Activated T-cell treated with anti-CD3 and anti-CD28 coated beads, Interleukin-2, amount 50 U/mL, for 4 hours (primary cell): ENCODE results near the gene SH3YL1. TPM values are rescaled to one million over a fixed set of nuclear protein-coding genes. Genes with fewer than 3 reads are reported as not detected.

Experiments used
- ATAC-seq, 2 donors: fragments of 200-7000 bp; cut with Tn5 transposase; one replicate each; pipeline ENCODE4 v1.10.0; 2021
- DNase-seq: peaks from one replicate; pipeline ENCODE4 v3.0.0-alpha.2; 2020
- H3K27me3 Mint-ChIP-seq: one replicate; pipeline ENCODE4 v1.8.0; 2021; ENCODE audit warnings: low read depth, mixed read lengths
- H3K36me3 Mint-ChIP-seq: one replicate; pipeline ENCODE4 v1.8.0; 2022; ENCODE audit warnings: mixed read lengths; ENCODE audit not compliant: insufficient read depth
- H3K4me1 Mint-ChIP-seq: one replicate; pipeline ENCODE4 v1.8.0; 2021; ENCODE audit warnings: low read depth, mixed read lengths
- H3K4me3 Mint-ChIP-seq: one replicate; pipeline ENCODE4 v1.8.0; 2021; ENCODE audit warnings: mild to moderate bottlenecking, moderate library complexity, mixed read lengths
- H3K9me3 Mint-ChIP-seq: one replicate; pipeline ENCODE4 v1.8.0; 2021; ENCODE audit warnings: mixed read lengths
- total RNA-seq, 3 donors: library from RNA; stranded (reverse); gene quantifications; one replicate each; pipeline ENCODE4 v1.2.1, GENCODE V29; 2021

Gene SH3YL1
- total RNA-seq, 3 donors from 2014 or later = 12.9 to 14.7 (median 13.9) TPM

- Mint-ChIP-seq H3K4me1 (peaks cover 7% of the 10 kb centered on the region), H3K9me3 (no peaks in the 10 kb centered on the region), H3K27me3 (peaks cover 23% of the 10 kb centered on the region), H3K36me3 (peaks cover 7% of the 10 kb centered on the region), H3K4me3 (peak overlapping the region; percentile 50)
- no peak for DNase-seq
- no peak for ATAC-seq
These were observed 23.1 kb upstream of the SH3YL1 start for GRCh38 chr2:286774-287392.

- Mint-ChIP-seq H3K4me1 (peaks cover 7% of the 10 kb centered on the region), H3K27me3 (peaks cover 23% of the 10 kb centered on the region), H3K36me3 (peaks cover 11% of the 10 kb centered on the region), H3K4me3 (peak overlapping the region; percentile 12), H3K9me3 (no peaks in the 10 kb centered on the region)
- DNase-seq (no peak), ATAC-seq (no peak)
These were observed 22.2 kb upstream of the SH3YL1 start for GRCh38 chr2:286035-286434.

GRCh38 chr2:285531-285930 is 21.7 kb upstream of the SH3YL1 start:
- Mint-ChIP-seq H3K4me3 (no peak overlapping the region), H3K27me3 (peaks cover 23% of the 10 kb centered on the region), H3K4me1 (peaks cover 7% of the 10 kb centered on the region), H3K9me3 (no peaks in the 10 kb centered on the region), H3K36me3 (peaks cover 14% of the 10 kb centered on the region)
- no peak for ATAC-seq
- DNase-seq = no peak

- no peak overlapping the region for H3K4me3 Mint-ChIP-seq
- peaks cover 5% of the 10 kb centered on the region for H3K4me1 Mint-ChIP-seq
- H3K9me3 Mint-ChIP-seq = no peaks in the 10 kb centered on the region
- H3K36me3 Mint-ChIP-seq = peaks cover 14% of the 10 kb centered on the region
- DNase-seq (no peak), ATAC-seq (no peak)
- peaks cover 21% of the 10 kb centered on the region for H3K27me3 Mint-ChIP-seq
These were observed 21.2 kb upstream of the SH3YL1 start for GRCh38 chr2:284896-285492.

GRCh38 chr2:283996-284794 is 20.4 kb upstream of the SH3YL1 start:
- DNase-seq = no peak

GRCh38 chr2:282371-283263 is 18.8 kb upstream of the SH3YL1 start:
- no peak for ATAC-seq
- Mint-ChIP-seq H3K4me1 (no peaks in the 10 kb centered on the region), H3K9me3 (no peaks in the 10 kb centered on the region), H3K4me3 (no peak overlapping the region), H3K36me3 (peaks cover 28% of the 10 kb centered on the region), H3K27me3 (peaks cover 14% of the 10 kb centered on the region)
- no peak for DNase-seq

More at GRCh38 chr2:283996-284794, 20.4 kb upstream of the SH3YL1 start:
- H3K9me3 Mint-ChIP-seq = no peaks in the 10 kb centered on the region
- ATAC-seq = no peak
- H3K4me3 Mint-ChIP-seq = no peak overlapping the region
- peaks cover 15% of the 10 kb centered on the region for H3K27me3 Mint-ChIP-seq
- H3K36me3 Mint-ChIP-seq = peaks cover 20% of the 10 kb centered on the region
- H3K4me1 Mint-ChIP-seq = no peaks in the 10 kb centered on the region

GRCh38 chr2:281381-281780 is 17.5 kb upstream of the SH3YL1 start:
- DNase-seq = no peak
- Mint-ChIP-seq H3K4me3 (no peak overlapping the region), H3K27me3 (peaks cover 9% of the 10 kb centered on the region), H3K4me1 (no peaks in the 10 kb centered on the region), H3K9me3 (no peaks in the 10 kb centered on the region), H3K36me3 (peaks cover 35% of the 10 kb centered on the region)
- ATAC-seq = no peak

GRCh38 chr2:280650-281110 is 16.8 kb upstream of the SH3YL1 start:
- H3K27me3 Mint-ChIP-seq = peaks cover 2% of the 10 kb centered on the region
- no peaks in the 10 kb centered on the region for H3K4me1 Mint-ChIP-seq
- DNase-seq = no peak
- ATAC-seq = no peak
- H3K36me3 Mint-ChIP-seq = peaks cover 39% of the 10 kb centered on the region
- no peaks in the 10 kb centered on the region for H3K9me3 Mint-ChIP-seq
- no peak overlapping the region for H3K4me3 Mint-ChIP-seq

GRCh38 chr2:279956-280649 is 16.3 kb upstream of the SH3YL1 start:
- H3K9me3 Mint-ChIP-seq = no peaks in the 10 kb centered on the region
- DNase-seq (no peak), ATAC-seq (no peak)
- H3K4me1 Mint-ChIP-seq = no peaks in the 10 kb centered on the region
- peaks cover 43% of the 10 kb centered on the region for H3K36me3 Mint-ChIP-seq
- no peaks in the 10 kb centered on the region for H3K27me3 Mint-ChIP-seq
- no peak overlapping the region for H3K4me3 Mint-ChIP-seq

- Mint-ChIP-seq H3K9me3 (no peaks in the 10 kb centered on the region), H3K36me3 (peaks cover 46% of the 10 kb centered on the region), H3K4me3 (no peak overlapping the region), H3K27me3 (no peaks in the 10 kb centered on the region), H3K4me1 (no peaks in the 10 kb centered on the region)
- no peak for DNase-seq
- no peak for ATAC-seq
These were observed 15.5 kb upstream of the SH3YL1 start for GRCh38 chr2:279366-279765.

GRCh38 chr2:278927-279320 is 15.1 kb upstream of the SH3YL1 start:
- H3K27me3 Mint-ChIP-seq = no peaks in the 10 kb centered on the region
- no peak overlapping the region for H3K4me3 Mint-ChIP-seq
- DNase-seq (no peak), ATAC-seq (no peak)
- H3K36me3 Mint-ChIP-seq = peaks cover 46% of the 10 kb centered on the region
- no peaks in the 10 kb centered on the region for H3K9me3 Mint-ChIP-seq
- no peaks in the 10 kb centered on the region for H3K4me1 Mint-ChIP-seq

GRCh38 chr2:278312-278926 is 14.6 kb upstream of the SH3YL1 start:
- DNase-seq (no peak), ATAC-seq (no peak)
- Mint-ChIP-seq H3K4me1 (no peaks in the 10 kb centered on the region), H3K9me3 (no peaks in the 10 kb centered on the region), H3K36me3 (peaks cover 43% of the 10 kb centered on the region), H3K27me3 (no peaks in the 10 kb centered on the region), H3K4me3 (no peak overlapping the region)

GRCh38 chr2:275466-275865 is 11.6 kb upstream of the SH3YL1 start:
- DNase-seq (no peak), ATAC-seq (no peak)
- Mint-ChIP-seq H3K4me1 (peaks cover 13% of the 10 kb centered on the region), H3K9me3 (no peaks in the 10 kb centered on the region), H3K4me3 (no peak overlapping the region), H3K27me3 (no peaks in the 10 kb centered on the region), H3K36me3 (peaks cover 45% of the 10 kb centered on the region)
